ENCODE results near the gene GJC1.

- TF ChIP-seq, protein P1, sequence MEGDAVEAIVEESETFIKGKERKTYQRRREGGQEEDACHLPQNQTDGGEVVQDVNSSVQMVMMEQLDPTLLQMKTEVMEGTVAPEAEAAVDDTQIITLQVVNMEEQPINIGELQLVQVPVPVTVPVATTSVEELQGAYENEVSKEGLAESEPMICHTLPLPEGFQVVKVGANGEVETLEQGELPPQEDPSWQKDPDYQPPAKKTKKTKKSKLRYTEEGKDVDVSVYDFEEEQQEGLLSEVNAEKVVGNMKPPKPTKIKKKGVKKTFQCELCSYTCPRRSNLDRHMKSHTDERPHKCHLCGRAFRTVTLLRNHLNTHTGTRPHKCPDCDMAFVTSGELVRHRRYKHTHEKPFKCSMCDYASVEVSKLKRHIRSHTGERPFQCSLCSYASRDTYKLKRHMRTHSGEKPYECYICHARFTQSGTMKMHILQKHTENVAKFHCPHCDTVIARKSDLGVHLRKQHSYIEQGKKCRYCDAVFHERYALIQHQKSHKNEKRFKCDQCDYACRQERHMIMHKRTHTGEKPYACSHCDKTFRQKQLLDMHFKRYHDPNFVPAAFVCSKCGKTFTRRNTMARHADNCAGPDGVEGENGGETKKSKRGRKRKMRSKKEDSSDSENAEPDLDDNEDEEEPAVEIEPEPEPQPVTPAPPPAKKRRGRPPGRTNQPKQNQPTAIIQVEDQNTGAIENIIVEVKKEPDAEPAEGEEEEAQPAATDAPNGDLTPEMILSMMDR (IDR thresholded peaks at IDR 0.05), result no peak
- no peak for TF ChIP-seq POLR2A (IDR thresholded peaks at IDR 0.05)
Measured at GRCh38 chr17:44804302-44805089, 25.6 kb downstream of the GJC1 start.
